SK-N-SH (cell line): ENCODE data around the gene STK16. TPM values are rescaled to one million over a fixed set of nuclear protein-coding genes. Genes with fewer than 3 reads are reported as not detected.

Experiments used
- CTCF ChIA-PET: fragments of 300-600, 350-600 bp; formaldehyde crosslinking; extraction: SDS; loops from one replicate; lab custom pipeline; 2021; lab: Yijun Ruan, JAX
- POLR2A ChIA-PET: fragments of 350-600 bp; sonication (Branson Sonifier 250); formaldehyde crosslinking; extraction: SDS; loops from one replicate; lab custom pipeline; 2020; ENCODE audit warnings: antibody characterized with exemption, inconsistent platforms; lab: Yijun Ruan, JAX
- DNase-seq: peaks from one replicate; pipeline ENCODE4 v3.0.0; 2012
- H2AFZ ChIP-seq: fragments of 200-600 bp; sonication (generic); 2 replicates; pipeline ENCODE4 v1.8.1; 2016; ENCODE audit warnings: antibody characterized with exemption, mild to moderate bottlenecking, low read depth
- H3F3A ChIP-seq: fragments of 200-600 bp; sonication (generic); replicated peaks from 2 replicates; pipeline ENCODE3; 2016; ENCODE audit warnings: antibody characterized with exemption, mild to moderate bottlenecking; ENCODE audit not compliant: insufficient read depth
- H3K27ac ChIP-seq, 2 experiments: fragments of 200-500 bp in 1 of 2; fragments of 200-600 bp in 1 of 2; sonication (Bioruptor generic) in 1 of 2; sonication (generic), shearing (Covaris generic) in 1 of 2; 2 replicates each; pipeline versions ENCODE4 v1.5.1 to v1.6.1; 2014 to 2016; ENCODE audit warnings: low read depth in 2 of 2, inconsistent platforms in 1 of 2, low read length in 1 of 2, mild to moderate bottlenecking in 1 of 2, mixed read lengths in 1 of 2
- H3K27me3 ChIP-seq: fragments of 200-600 bp; sonication (generic), shearing (Covaris generic); 2 replicates; pipeline ENCODE4 v1.6.1; 2016; ENCODE audit warnings: mixed run types; ENCODE audit not compliant: insufficient read depth
- H3K36me3 ChIP-seq, 2 experiments: fragments of 200-500 bp in 1 of 2; fragments of 200-600 bp in 1 of 2; sonication (Bioruptor generic) in 1 of 2; sonication (generic) in 1 of 2; replicated peaks in 1 of 2; 2 replicates each; pipeline versions ENCODE3 to v1.5.1; 2014 to 2016; ENCODE audit warnings: low read length in 1 of 2, mild to moderate bottlenecking in 1 of 2; ENCODE audit not compliant: insufficient read depth in 2 of 2, control insufficient read depth in 1 of 2
- H3K4me1 ChIP-seq, 2 experiments: fragments of 200-500 bp in 1 of 2; fragments of 200-600 bp in 1 of 2; sonication (Bioruptor generic) in 1 of 2; sonication (generic), shearing (Covaris generic) in 1 of 2; 2 replicates each; pipeline versions ENCODE4 v1.5.1 to v1.6.1; 2014 to 2016; ENCODE audit warnings: low read depth in 1 of 2, low read length in 1 of 2, mixed run types in 1 of 2; ENCODE audit not compliant: insufficient read depth in 2 of 2, control insufficient read depth in 1 of 2
- H3K4me2 ChIP-seq: fragments of 200-600 bp; sonication (generic), shearing (Covaris generic); 2 replicates; pipeline ENCODE4 v1.6.1; 2017; ENCODE audit warnings: mixed run types
- H3K4me3 ChIP-seq, 2 experiments: fragments of 200-500 bp in 1 of 2; fragments of 200-600 bp in 1 of 2; sonication (Bioruptor generic) in 1 of 2; sonication (generic), shearing (Covaris generic) in 1 of 2; 2 replicates each; pipeline versions ENCODE4 v1.5.1 to v1.8.1; 2014 to 2016; ENCODE audit warnings: low read depth in 2 of 2, inconsistent platforms in 1 of 2, low read length in 1 of 2, mild to moderate bottlenecking in 1 of 2, mixed read lengths in 1 of 2, moderate library complexity in 1 of 2
- H3K79me2 ChIP-seq: fragments of 200-600 bp; sonication (generic); 2 replicates; pipeline ENCODE4 v1.8.1; 2017; ENCODE audit warnings: mild to moderate bottlenecking; ENCODE audit not compliant: insufficient read depth
- H3K9ac ChIP-seq: fragments of 200-600 bp; sonication (generic); 2 replicates; pipeline ENCODE4 v1.6.1; 2017; ENCODE audit warnings: mixed run types
- H3K9me2 ChIP-seq: fragments of 200-600 bp; sonication (generic); 2 replicates; pipeline ENCODE4 v1.6.1; 2017; ENCODE audit warnings: mixed run types
- H3K9me3 ChIP-seq: fragments of 200-600 bp; sonication (generic); 2 replicates; pipeline ENCODE4 v1.6.1; 2017; ENCODE audit warnings: mixed run types, mild to moderate bottlenecking, moderate library complexity
- H4K20me1 ChIP-seq: fragments of 200-600 bp; sonication (generic); 2 replicates; pipeline ENCODE4 v1.6.1; 2017; ENCODE audit warnings: mild to moderate bottlenecking, mixed run types; ENCODE audit not compliant: insufficient read depth
- CHD2 ChIP-seq: fragments of 150-350 bp; IDR thresholded peaks from 2 replicates; pipeline ENCODE4 v1.6.1; 2018; ENCODE audit warnings: low read length; ENCODE audit not compliant: partially characterized antibody
- ELF1 ChIP-seq: IDR thresholded peaks from 2 replicates; pipeline ENCODE4 v1.4.0; 2012
- EP300 ChIP-seq, 2 experiments: IDR thresholded peaks; 2 replicates each; pipeline versions ENCODE4 v1.4.0 to v1.6.1; 2012; ENCODE audit warnings: borderline replicate concordance in 1 of 2, low read depth in 1 of 2, low read length in 1 of 2
- FOXJ3 ChIP-seq: sonication (generic); formaldehyde crosslinking; IDR thresholded peaks from 2 replicates; pipeline ENCODE4 v1.5.1; 2020; ENCODE audit warnings: mild to moderate bottlenecking, missing genetic modification reagents
- FOXM1 ChIP-seq: IDR thresholded peaks from 2 replicates; pipeline ENCODE4 v1.4.0; 2012; ENCODE audit warnings: low read depth, mild to moderate bottlenecking
- MEF2A ChIP-seq: IDR thresholded peaks from 2 replicates; pipeline ENCODE4 v1.4.0; 2012; ENCODE audit warnings: low read depth, borderline replicate concordance
- MXI1 ChIP-seq: IDR thresholded peaks from 2 replicates; pipeline ENCODE4 v1.6.1; 2012; ENCODE audit warnings: mild to moderate bottlenecking, low read depth, low read length, improper control_type of control experiment
- NRF1 ChIP-seq: IDR thresholded peaks from 2 replicates; pipeline ENCODE4 v1.6.1; 2012; ENCODE audit warnings: low read depth, mild to moderate bottlenecking, low read length
- POLR2AphosphoS5 ChIP-seq: IDR thresholded peaks from 2 replicates; pipeline ENCODE4 v1.6.1; 2012; ENCODE audit warnings: low read depth, low read length
- RAD21 ChIP-seq: IDR thresholded peaks from 2 replicates; pipeline ENCODE4 v1.6.1; 2012; ENCODE audit warnings: mild to moderate bottlenecking, low read length
- TAF1 ChIP-seq: IDR thresholded peaks from 2 replicates; pipeline ENCODE4 v1.6.1; 2012; ENCODE audit warnings: low read depth, mild to moderate bottlenecking, low read length, moderate library complexity, borderline replicate concordance
- TCF12 ChIP-seq: IDR thresholded peaks from 2 replicates; pipeline ENCODE4 v1.4.0; 2012
- YY1 ChIP-seq: IDR thresholded peaks from 2 replicates; pipeline ENCODE4 v1.4.0; 2012; ENCODE audit warnings: low read depth, mild to moderate bottlenecking
- WGBS: methylation state at CpG from one replicate; pipeline ENCODE4 v1.1.6; 2017; ENCODE audit warnings: low lambda C conversion rate; 5-methylcytosine and 5-hydroxymethylcytosine counted together
- polyA plus RNA-seq, 3 experiments: library from polyadenylated mRNA; depleted of rRNA; stranded (reverse); fragments of >200 nt; gene quantifications; 2 replicates each; pipeline ENCODE4 v1.2.3, GENCODE V29; 2012
- TF ChIP-seq, protein P1 (sequence below): IDR thresholded peaks from 2 replicates; pipeline ENCODE4 v1.4.0; 2012; ENCODE audit warnings: low read depth
- TF ChIP-seq, protein P2 (sequence below): IDR thresholded peaks from 2 replicates; pipeline ENCODE4 v1.4.0; 2012; ENCODE audit warnings: low read depth, borderline replicate concordance
- TF ChIP-seq, protein P3 (sequence below): IDR thresholded peaks from 2 replicates; pipeline ENCODE4 v1.6.1; 2012; ENCODE audit warnings: mild to moderate bottlenecking, low read depth, low read length, moderate library complexity
- TF ChIP-seq, protein P4 (sequence below): fragments of 150-350 bp; IDR thresholded peaks from 2 replicates; pipeline ENCODE4 v1.6.1; 2017; ENCODE audit warnings: antibody characterized with exemption, low read length, low read depth, borderline replicate concordance
- TF ChIP-seq, protein P5 (sequence below): fragments of 200-600 bp; sonication (generic); IDR thresholded peaks from 2 replicates; pipeline ENCODE4 v1.6.1; 2017; ENCODE audit warnings: antibody characterized with exemption, mild to moderate bottlenecking, moderate library complexity

Gene STK16
- polyA plus RNA-seq, 1 of the 3 experiments (the other 2 are of a cell fraction) = 57.6 TPM

DNA sequence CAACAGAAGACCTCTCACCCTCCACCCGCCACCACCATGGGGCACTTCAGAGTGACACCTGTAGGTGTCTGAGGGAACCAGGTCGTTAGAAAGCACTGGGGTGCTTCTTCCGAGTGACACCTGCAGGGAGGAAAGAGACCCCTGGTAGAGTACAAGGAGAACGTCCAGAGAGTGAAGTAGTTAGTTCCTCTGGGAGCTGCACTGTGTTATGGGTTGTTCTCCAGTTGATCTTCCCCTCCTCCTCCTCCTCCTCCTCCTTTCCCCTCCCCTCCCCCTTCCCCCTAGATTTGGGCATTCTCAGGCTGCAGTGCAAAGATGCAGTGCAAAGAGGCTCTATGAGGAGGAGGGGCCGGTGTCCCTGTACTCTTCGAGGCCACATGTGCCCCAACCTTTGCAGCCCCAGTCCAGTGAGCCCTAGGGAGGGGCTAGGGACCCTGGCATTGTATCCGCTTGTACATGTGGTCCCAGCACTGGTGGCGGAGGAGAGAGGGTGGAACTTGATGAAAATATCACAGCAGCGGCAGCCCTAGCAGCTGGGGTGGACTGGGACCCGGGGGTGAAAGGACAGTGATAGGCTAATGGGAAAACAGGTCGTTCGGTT lies 34.7 kb downstream of the STK16 start:
- Histone ChIP-seq H3K9ac (peak overlapping the region; percentile 87), H3K9me3 (no peaks in the 10 kb centered on the region), H3K9me2 (no peaks in the 10 kb centered on the region), H3F3A (peaks cover 13% of the 10 kb centered on the region), H3K36me3 (peaks cover 14 to 35% of the 10 kb centered on the region in 2 experiments), H3K4me1 (peaks cover 17 to 24% of the 10 kb centered on the region in 2 experiments), H3K4me2 (peak overlapping the region; percentile 95), H3K27me3 (no peaks in the 10 kb centered on the region), H3K4me3 (peak overlapping the region; percentile 69 to 82), H3K27ac (peak overlapping the region; percentile 78 to 88; a peak in 3 of 4 replicates), H3K79me2 (peaks cover 9% of the 10 kb centered on the region; the same call in 1 of the 2 replicates), H2AFZ (peak overlapping the region; percentile 38), H4K20me1 (no peaks in the 10 kb centered on the region)
- ChIA-PET CTCF (interaction anchor here (1.0 to 15.4 kb wide), 9 partner anchors 12 to 250 kb away, joined by 3 to 312 read pairs (median 4); no protein-coding TSS in a partner anchor), POLR2A (interaction anchor here (1.6 to 1.7 kb wide), 2 partner anchors 15 to 61 kb away, joined by 6 read pairs; partner anchors contain the start of gene ABCB6)
- TF ChIP-seq RAD21 (no peak), MEF2A (no peak), FOXM1 (no peak), POLR2AphosphoS5 (no peak), FOXJ3 (CRISPR knock-in tag) (no peak), MXI1 (no peak), YY1 (no peak), CHD2 (no peak), TCF12 (no peak), EP300 (IDR thresholded peaks at IDR 0.05; ENCODE audit: borderline replicate concordance in 1 of 2, low read depth in 1 of 2, low read length in 1 of 2) (no peak), TAF1 (no peak)
- TF ChIP-seq, protein P1, sequence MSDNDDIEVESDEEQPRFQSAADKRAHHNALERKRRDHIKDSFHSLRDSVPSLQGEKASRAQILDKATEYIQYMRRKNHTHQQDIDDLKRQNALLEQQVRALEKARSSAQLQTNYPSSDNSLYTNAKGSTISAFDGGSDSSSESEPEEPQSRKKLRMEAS = no peak
- TF ChIP-seq, protein P2, sequence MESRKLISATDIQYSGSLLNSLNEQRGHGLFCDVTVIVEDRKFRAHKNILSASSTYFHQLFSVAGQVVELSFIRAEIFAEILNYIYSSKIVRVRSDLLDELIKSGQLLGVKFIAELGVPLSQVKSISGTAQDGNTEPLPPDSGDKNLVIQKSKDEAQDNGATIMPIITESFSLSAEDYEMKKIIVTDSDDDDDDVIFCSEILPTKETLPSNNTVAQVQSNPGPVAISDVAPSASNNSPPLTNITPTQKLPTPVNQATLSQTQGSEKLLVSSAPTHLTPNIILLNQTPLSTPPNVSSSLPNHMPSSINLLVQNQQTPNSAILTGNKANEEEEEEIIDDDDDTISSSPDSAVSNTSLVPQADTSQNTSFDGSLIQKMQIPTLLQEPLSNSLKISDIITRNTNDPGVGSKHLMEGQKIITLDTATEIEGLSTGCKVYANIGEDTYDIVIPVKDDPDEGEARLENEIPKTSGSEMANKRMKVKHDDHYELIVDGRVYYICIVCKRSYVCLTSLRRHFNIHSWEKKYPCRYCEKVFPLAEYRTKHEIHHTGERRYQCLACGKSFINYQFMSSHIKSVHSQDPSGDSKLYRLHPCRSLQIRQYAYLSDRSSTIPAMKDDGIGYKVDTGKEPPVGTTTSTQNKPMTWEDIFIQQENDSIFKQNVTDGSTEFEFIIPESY = no peak
- 58% methylated on average over 12 of the region's 12 CpGs for WGBS
- DNase-seq = no peak

DNA sequence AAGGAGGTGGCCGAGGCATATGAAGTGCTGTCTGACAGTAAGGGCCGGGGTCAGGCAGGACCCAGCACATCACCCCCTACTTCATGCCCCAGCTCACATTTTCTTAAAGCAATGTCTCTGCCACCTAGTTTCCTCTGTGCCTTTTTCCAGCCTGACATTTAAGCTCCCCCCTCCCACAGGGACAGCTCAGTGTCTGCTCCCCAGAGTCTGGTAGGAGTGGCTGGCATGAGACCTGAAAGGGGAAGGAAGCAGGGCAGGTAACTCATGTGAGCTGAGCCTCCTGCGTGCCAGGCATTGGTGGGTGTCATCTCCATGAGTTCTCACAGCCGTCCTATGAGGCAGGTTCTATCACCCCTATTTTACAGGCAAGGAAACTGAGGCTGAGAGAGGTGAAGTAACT lies 35.4 kb downstream of the STK16 start:
- peaks cover 14 to 37% of the 10 kb centered on the region in 2 experiments for H3K36me3 ChIP-seq
- H3K4me3 ChIP-seq = no peak overlapping the region; a peak in 1 of 4 replicates
- no peaks in the 10 kb centered on the region for H4K20me1 ChIP-seq
- peaks cover 17 to 24% of the 10 kb centered on the region in 2 experiments for H3K4me1 ChIP-seq
- 94% methylated on average over 4 of the region's 4 CpGs for WGBS
- H3K9ac ChIP-seq = no peak overlapping the region
- no peak overlapping the region for H2AFZ ChIP-seq
- no peak overlapping the region for H3K27ac ChIP-seq
- H3K9me3 ChIP-seq = no peaks in the 10 kb centered on the region
- H3K27me3 ChIP-seq = no peaks in the 10 kb centered on the region
- ChIA-PET CTCF (interaction anchor here (1.1 to 15.4 kb wide), 6 partner anchors 11 to 41 kb away, joined by 3 to 312 read pairs (median 33); partner anchors contain the start of genes GLB1L and STK16), POLR2A (no interaction called here)
- H3F3A ChIP-seq = peaks cover 12% of the 10 kb centered on the region
- no peaks in the 10 kb centered on the region for H3K9me2 ChIP-seq
- peaks cover 9% of the 10 kb centered on the region; the same call in 1 of the 2 replicates for H3K79me2 ChIP-seq
- no peak for DNase-seq
- H3K4me2 ChIP-seq = peak overlapping the region; percentile 95; the same call in 1 of the 2 replicates
- TF ChIP-seq ELF1 = no peak
- TF ChIP-seq, protein P3, sequence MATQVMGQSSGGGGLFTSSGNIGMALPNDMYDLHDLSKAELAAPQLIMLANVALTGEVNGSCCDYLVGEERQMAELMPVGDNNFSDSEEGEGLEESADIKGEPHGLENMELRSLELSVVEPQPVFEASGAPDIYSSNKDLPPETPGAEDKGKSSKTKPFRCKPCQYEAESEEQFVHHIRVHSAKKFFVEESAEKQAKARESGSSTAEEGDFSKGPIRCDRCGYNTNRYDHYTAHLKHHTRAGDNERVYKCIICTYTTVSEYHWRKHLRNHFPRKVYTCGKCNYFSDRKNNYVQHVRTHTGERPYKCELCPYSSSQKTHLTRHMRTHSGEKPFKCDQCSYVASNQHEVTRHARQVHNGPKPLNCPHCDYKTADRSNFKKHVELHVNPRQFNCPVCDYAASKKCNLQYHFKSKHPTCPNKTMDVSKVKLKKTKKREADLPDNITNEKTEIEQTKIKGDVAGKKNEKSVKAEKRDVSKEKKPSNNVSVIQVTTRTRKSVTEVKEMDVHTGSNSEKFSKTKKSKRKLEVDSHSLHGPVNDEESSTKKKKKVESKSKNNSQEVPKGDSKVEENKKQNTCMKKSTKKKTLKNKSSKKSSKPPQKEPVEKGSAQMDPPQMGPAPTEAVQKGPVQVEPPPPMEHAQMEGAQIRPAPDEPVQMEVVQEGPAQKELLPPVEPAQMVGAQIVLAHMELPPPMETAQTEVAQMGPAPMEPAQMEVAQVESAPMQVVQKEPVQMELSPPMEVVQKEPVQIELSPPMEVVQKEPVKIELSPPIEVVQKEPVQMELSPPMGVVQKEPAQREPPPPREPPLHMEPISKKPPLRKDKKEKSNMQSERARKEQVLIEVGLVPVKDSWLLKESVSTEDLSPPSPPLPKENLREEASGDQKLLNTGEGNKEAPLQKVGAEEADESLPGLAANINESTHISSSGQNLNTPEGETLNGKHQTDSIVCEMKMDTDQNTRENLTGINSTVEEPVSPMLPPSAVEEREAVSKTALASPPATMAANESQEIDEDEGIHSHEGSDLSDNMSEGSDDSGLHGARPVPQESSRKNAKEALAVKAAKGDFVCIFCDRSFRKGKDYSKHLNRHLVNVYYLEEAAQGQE = no peak
- TF ChIP-seq NRF1 = no peak
- TF ChIP-seq, protein P4, sequence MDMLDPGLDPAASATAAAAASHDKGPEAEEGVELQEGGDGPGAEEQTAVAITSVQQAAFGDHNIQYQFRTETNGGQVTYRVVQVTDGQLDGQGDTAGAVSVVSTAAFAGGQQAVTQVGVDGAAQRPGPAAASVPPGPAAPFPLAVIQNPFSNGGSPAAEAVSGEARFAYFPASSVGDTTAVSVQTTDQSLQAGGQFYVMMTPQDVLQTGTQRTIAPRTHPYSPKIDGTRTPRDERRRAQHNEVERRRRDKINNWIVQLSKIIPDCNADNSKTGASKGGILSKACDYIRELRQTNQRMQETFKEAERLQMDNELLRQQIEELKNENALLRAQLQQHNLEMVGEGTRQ = no peak
- TF ChIP-seq, protein P5, sequence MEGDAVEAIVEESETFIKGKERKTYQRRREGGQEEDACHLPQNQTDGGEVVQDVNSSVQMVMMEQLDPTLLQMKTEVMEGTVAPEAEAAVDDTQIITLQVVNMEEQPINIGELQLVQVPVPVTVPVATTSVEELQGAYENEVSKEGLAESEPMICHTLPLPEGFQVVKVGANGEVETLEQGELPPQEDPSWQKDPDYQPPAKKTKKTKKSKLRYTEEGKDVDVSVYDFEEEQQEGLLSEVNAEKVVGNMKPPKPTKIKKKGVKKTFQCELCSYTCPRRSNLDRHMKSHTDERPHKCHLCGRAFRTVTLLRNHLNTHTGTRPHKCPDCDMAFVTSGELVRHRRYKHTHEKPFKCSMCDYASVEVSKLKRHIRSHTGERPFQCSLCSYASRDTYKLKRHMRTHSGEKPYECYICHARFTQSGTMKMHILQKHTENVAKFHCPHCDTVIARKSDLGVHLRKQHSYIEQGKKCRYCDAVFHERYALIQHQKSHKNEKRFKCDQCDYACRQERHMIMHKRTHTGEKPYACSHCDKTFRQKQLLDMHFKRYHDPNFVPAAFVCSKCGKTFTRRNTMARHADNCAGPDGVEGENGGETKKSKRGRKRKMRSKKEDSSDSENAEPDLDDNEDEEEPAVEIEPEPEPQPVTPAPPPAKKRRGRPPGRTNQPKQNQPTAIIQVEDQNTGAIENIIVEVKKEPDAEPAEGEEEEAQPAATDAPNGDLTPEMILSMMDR = no peak
- no peak for TF ChIP-seq TAF1
- no peak for TF ChIP-seq MEF2A
- TF ChIP-seq YY1 = no peak
